Measurements from ENCODE around the gene CCL18.
"Not testable (repeated sequence)": the region's sequence is repeated elsewhere in the genome, so short reads cannot be mapped to it uniquely, and the experiment has no call there.

CCL18 gene

DNA sequence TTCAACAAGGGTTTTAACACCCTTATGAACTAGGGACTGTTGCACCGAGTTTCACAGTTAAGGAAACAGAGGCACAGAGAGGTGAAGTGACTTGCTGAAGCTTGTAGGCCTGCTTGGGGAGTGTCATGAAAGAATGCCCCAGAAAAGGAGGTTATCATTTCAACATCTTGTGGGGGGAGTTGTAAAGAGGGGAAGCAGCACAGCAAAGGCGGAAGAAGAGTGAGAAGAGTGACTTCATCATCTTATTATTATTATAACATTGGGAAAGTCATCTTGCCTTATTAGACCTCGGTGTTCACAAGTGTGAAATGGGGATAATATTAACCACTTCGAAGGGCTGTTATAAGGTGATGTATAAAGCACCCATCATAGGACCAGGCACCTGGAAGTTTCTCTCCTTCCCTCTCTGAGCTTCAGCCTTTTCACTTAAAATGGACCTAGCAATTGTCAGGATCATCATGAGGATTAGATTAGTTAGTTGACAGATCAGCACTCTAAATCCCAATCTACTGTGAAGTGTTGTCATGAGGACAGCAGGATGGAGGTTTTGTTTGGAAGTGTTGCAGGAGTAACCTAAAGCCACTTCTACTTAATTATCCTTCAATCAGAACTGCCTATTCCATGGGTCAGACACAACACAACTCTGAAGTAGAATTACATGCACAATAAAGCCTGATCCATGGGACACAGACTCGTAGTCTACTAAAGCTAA lies 41.9 kb downstream of the CCL18 start:
- Mint-ChIP-seq H3K4me3 (peak overlapping the region; percentile 91), H3K4me1 (ENCODE audit: low read depth) (peaks cover 58% of the 10 kb centered on the region), H3K9me3 (no peaks in the 10 kb centered on the region), H3K27me3 (peaks cover 5% of the 10 kb centered on the region), H3K36me3 (ENCODE audit: low read depth) (peaks cover 20% of the 10 kb centered on the region), H3K27ac (peak overlapping the region; percentile 92)

DNA sequence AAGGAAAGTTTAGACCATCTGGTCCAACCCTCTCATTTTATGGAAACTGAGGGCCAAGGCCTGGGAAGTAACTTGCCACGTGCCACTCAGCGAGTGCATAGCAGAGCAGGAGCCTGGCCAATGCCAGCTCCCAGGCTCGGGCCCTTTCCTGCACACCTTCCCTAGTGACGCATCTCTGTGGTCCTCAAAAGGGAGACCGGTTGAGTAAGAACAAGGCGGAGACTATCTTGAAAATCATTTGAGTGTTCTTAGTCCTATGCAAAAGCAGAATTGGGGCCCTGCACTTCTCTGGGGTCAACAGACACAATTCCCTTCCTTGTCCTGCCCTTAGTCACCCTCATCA lies 42.4 kb downstream of the CCL18 start:
- no peaks in the 10 kb centered on the region for H3K9me3 Mint-ChIP-seq
- H3K27me3 Mint-ChIP-seq, result peaks cover 5% of the 10 kb centered on the region
- peak overlapping the region; percentile 91 for H3K4me3 Mint-ChIP-seq
- peaks cover 58% of the 10 kb centered on the region for H3K4me1 Mint-ChIP-seq (ENCODE audit: low read depth)
- peaks cover 20% of the 10 kb centered on the region for H3K36me3 Mint-ChIP-seq (ENCODE audit: low read depth)
- peak overlapping the region; percentile 27 for H3K27ac Mint-ChIP-seq

DNA sequence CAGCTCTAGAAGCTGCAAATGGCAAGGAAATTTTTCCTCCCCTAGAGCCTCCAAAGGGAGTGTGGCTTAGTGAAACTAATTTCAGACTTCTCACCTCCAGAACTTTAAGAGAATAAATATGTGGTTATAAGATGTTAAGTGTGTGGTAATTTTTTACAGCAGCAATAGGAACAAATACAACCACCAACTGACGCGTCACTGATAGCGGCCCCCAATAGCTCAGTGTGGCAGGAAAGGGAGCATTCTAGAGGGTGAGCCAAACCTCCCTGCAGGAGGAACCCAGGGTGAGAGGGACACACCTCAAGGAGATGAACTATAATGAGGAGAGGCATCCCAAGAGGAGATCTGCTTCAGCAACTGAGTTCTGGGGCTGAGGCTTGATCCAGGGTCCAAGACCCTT lies 43.6 kb downstream of the CCL18 start:
- Mint-ChIP-seq H3K27me3 (peaks cover 5% of the 10 kb centered on the region), H3K27ac (peak overlapping the region; percentile 4), H3K9me3 (peaks cover 8% of the 10 kb centered on the region), H3K36me3 (ENCODE audit: low read depth) (peaks cover 21% of the 10 kb centered on the region), H3K4me3 (no peak overlapping the region), H3K4me1 (ENCODE audit: low read depth) (peaks cover 54% of the 10 kb centered on the region)

DNA sequence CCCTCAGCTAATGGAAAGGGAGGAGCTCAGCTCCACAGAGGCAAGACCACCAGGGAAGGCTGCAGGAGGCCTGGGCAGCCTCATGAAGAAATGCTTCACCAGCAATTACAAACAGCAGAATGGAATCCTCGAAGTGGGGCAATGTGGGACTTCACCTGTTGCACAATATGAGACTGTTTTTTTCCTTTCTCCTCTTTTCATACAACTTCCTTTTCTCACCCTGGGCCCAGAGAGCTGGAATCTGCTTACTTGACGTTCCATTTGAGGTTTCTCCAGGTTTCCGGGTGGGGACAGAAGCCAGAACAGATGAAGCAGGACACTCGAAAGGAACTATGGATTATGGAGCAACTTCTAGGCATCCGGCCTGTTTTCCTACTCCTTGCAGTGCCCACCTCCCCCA lies 44.2 kb downstream of the CCL18 start:
- Mint-ChIP-seq H3K4me1 (ENCODE audit: low read depth) (peaks cover 48% of the 10 kb centered on the region), H3K36me3 (ENCODE audit: low read depth) (peaks cover 20% of the 10 kb centered on the region)
- not testable (repeated sequence) for H3K27ac Mint-ChIP-seq, H3K4me3 Mint-ChIP-seq, H3K27me3 Mint-ChIP-seq, H3K9me3 Mint-ChIP-seq

DNA sequence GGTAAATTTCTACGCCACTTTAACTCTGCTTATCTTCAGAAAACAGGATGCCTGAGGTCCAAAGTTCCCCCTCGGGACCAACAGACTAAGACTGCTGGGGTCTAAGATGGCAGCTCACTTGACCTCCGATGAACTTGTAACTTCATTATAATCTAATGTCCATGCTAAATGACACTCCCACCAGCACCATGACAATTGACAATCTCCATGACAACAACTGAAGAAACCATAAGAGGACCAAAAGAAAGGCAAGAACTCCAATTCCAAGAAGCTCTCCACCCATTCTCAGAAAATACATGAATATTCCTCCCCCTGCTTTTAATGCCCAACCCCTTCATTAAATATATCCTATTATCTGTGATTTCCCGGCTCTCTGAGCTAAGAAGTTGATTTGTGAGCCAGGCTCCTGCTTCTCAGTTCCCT lies 47.0 kb downstream of the CCL18 start:
- H3K9me3 Mint-ChIP-seq, result peaks cover 14% of the 10 kb centered on the region

DNA sequence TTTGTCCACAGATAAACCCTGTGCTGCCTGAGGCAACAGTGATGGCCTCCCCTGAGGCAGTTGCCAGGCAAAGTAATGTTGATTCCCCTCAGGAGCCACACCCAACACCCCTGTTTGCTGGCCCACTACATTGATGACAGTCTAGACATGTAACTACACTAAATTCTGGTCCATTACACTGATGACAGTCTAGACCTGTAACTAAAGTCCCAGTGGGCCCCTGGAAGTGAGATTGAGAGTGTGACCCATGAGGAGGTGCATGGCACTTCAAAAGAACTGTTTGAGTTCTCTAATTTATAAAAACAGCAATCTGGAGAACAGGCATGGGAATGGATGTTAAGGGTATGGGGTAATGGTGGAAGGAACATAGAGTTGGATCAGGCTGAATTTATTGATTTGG lies 48.5 kb downstream of the CCL18 start:
- H3K27ac Mint-ChIP-seq, result no peak overlapping the region
- H3K36me3 Mint-ChIP-seq (ENCODE audit: low read depth), result peaks cover 7% of the 10 kb centered on the region
- H3K9me3 Mint-ChIP-seq, result peaks cover 14% of the 10 kb centered on the region
- H3K4me3 Mint-ChIP-seq, result no peak overlapping the region
- peaks cover 5% of the 10 kb centered on the region for H3K27me3 Mint-ChIP-seq
- H3K4me1 Mint-ChIP-seq (ENCODE audit: low read depth), result peaks cover 26% of the 10 kb centered on the region

More for the DNA sequence above, 47.0 kb downstream of the CCL18 start:
- no peak overlapping the region for H3K4me3 Mint-ChIP-seq
- peaks cover 7% of the 10 kb centered on the region for H3K36me3 Mint-ChIP-seq (ENCODE audit: low read depth)
- H3K4me1 Mint-ChIP-seq (ENCODE audit: low read depth), result peaks cover 24% of the 10 kb centered on the region
- peaks cover 5% of the 10 kb centered on the region for H3K27me3 Mint-ChIP-seq
- H3K27ac Mint-ChIP-seq, result no peak overlapping the region

DNA sequence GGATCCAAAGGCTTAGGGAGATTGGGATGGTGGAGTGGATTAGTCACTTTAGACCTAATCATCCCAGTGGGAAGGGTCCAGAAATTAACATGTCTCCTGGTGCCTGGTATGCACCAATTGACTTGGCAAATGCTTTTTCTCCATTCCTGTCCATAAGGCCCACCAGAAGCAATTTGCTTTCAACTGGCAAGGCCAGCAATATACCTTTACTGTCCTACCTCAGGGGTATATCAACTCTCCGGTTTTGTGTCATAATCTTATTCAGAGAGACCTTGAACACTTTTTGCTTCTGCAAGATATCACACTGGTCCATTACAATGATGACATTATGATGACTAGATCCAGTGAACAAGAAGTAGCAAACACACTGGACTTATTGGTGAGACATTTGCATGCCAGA lies 49.1 kb downstream of the CCL18 start:
- not testable (repeated sequence) for H3K36me3 Mint-ChIP-seq (ENCODE audit: low read depth); H3K27me3 Mint-ChIP-seq; H3K27ac Mint-ChIP-seq; H3K4me3 Mint-ChIP-seq
- peaks cover 26% of the 10 kb centered on the region for H3K4me1 Mint-ChIP-seq (ENCODE audit: low read depth)
- peaks cover 14% of the 10 kb centered on the region for H3K9me3 Mint-ChIP-seq

DNA sequence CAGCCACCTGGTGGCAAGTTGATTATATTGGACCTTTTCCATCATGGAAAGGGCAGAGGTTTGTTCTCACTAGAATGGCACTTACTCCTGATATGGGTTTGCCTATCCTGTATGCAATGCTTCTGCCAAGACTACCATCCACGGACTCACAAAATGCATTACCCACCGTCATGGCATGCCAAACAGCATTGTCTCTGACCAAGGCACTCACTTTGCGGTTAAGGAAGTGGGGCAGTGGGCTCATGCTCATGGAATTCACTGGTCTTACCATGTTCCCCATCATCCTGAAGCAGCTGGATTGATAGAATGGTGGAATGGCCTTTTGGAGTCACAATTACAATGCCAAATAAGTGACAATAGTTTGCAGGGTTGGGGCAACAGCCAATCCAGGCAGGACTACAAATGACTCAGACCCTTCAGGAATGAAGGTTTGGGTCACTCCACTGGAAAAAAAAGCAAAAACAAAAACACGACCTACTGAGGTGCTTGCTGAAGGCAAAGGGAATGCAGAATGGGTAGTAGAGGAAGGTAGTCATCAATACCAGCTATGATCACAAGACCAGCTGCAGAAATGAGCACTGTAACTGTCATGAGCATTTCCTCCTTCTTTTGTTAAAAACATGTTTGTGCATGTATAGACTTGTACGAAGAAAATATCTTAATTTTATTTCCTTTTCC lies 51.0 kb downstream of the CCL18 start:
- not testable (repeated sequence) for H3K27me3 Mint-ChIP-seq; H3K27ac Mint-ChIP-seq; H3K4me3 Mint-ChIP-seq; H3K36me3 Mint-ChIP-seq (ENCODE audit: low read depth)
- peaks cover 14% of the 10 kb centered on the region for H3K9me3 Mint-ChIP-seq
- peaks cover 33% of the 10 kb centered on the region for H3K4me1 Mint-ChIP-seq (ENCODE audit: low read depth)

DNA sequence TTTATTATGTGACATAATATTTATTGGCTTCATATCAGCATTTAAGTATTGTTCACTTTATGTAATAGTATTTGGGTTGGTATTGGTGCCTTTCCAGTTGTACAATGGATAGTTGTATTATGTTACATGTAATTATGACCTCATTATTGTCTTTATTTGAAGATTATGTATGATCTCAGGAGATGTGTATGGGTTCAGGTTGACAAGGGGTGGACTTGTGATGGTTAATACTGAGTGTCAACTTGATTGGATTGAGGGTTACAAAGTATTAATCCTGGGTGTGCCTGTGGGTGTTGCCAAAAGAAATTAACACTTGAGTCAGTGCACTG lies 51.5 kb downstream of the CCL18 start:
- H3K27ac Mint-ChIP-seq; H3K4me3 Mint-ChIP-seq; H3K36me3 Mint-ChIP-seq (ENCODE audit: low read depth): not testable (repeated sequence)
- peaks cover 14% of the 10 kb centered on the region for H3K9me3 Mint-ChIP-seq
- H3K4me1 Mint-ChIP-seq (ENCODE audit: low read depth), result peaks cover 38% of the 10 kb centered on the region
- H3K27me3 Mint-ChIP-seq, result peaks cover 12% of the 10 kb centered on the region

DNA sequence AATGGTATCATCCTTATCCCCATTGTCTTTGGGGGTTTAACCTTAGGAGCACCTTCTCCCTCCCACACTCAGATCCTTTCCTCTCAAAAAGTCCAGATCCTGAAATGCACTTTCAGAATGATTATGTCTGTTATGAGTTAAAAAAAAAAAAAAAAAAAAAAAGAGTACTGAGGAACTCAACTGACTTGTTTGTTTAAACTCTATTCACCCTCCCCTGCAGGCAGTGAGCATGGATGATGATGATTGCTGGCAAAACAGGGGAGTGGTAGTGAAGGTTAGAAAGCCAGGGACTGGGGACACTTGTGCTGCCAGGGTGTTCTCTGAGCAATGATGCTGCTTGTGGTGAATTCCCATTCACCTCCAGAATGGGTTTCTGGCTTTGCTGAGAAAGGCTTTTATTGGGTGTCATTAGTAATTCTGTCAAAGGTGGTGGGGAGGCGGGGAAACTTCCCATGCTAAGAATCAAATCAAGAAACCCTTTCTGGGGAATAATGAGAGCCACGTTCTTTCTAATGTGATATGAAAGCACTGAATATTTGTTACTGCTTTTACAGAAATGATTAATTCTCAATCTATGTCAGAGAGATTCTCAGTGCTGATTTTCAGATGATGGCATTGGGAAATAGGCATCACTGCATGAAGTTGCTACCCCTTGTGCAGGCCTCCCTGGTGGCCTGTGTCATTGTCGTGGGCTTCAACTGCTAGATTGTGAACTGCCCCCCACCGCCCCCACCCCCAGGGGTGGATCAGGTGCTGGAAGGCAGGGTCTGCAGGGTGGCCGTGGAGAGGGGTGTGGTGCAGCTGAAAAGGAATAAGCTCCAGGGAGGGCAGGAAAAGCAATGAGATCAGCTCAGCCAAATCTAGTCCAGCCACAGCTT lies 53.7 kb downstream of the CCL18 start:
- H3K27ac Mint-ChIP-seq, result peak overlapping the region; percentile 80
- peaks cover 13% of the 10 kb centered on the region for H3K27me3 Mint-ChIP-seq
- peaks cover 5% of the 10 kb centered on the region for H3K9me3 Mint-ChIP-seq
- peak overlapping the region; percentile 42 for H3K4me3 Mint-ChIP-seq
- H3K4me1 Mint-ChIP-seq (ENCODE audit: low read depth), result peaks cover 42% of the 10 kb centered on the region
- peaks cover 4% of the 10 kb centered on the region for H3K36me3 Mint-ChIP-seq (ENCODE audit: low read depth)

DNA sequence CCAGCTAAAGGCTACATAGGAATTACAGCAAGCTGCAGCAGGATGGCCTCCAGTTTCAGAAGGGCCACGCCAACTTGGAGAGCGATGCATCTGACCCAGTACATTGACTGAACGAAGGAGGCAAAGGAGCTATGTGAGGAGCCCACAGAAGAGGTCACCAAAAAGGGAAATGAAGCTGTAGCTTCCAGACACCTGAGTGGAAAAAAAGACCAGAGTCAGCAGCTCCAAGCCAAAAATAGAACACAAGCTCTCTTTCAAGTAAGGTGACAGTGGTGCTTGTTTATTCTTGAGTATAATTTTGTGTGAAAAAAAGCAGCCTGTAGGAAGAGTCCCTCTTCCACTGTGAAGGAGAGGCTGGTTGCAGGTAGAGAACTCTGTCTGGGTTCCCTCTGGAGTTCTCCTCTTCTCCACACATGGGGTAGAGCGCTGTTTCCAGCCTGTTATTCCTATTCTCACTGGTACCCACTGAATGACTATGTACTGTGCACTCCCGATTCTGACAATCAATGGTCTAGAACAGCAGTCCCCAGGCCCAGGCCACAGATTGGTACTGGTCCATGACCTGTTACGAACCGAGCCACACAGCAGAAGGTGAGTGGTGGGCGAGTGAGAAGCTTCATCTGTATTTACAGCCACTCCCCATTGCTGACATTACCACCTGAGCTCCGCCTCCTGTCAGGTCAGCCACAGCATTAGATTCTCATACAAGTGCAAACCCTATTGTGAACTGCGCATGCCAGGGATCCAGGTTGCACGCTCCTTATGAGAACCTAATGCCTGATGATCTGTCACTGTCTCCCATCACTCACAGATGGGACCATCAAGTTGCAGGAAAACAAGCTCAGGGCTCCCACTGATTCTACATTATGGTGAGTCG lies 54.6 kb downstream of the CCL18 start:
- Mint-ChIP-seq H3K4me3 (peak overlapping the region; percentile 42), H3K4me1 (ENCODE audit: low read depth) (peaks cover 42% of the 10 kb centered on the region), H3K36me3 (ENCODE audit: low read depth) (peaks cover 3% of the 10 kb centered on the region), H3K27me3 (peaks cover 13% of the 10 kb centered on the region), H3K27ac (peak overlapping the region; percentile 80), H3K9me3 (peaks cover 4% of the 10 kb centered on the region)

DNA sequence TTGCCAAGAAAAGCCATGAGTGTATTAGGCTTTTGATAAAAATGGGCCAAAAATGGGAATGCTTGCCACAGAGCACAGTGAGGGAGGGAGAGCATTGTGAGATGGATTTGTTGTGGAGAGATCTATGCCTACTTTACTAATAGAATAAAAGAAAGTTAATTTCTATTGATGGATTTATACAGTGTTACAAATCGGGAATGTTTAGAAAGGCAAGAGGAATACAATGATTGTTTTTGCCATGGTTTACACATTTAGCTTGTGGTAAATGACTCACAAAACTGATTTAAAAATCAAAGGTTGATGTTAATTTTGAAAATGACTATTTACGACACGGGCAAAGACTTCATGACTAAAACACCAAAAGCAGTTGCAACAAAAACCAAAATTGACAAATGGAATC lies 56.1 kb downstream of the CCL18 start:
- Mint-ChIP-seq H3K4me3 (no peak overlapping the region), H3K9me3 (no peaks in the 10 kb centered on the region), H3K36me3 (ENCODE audit: low read depth) (no peaks in the 10 kb centered on the region), H3K27me3 (peaks cover 13% of the 10 kb centered on the region), H3K4me1 (ENCODE audit: low read depth) (peaks cover 42% of the 10 kb centered on the region), H3K27ac (no peak overlapping the region)

DNA sequence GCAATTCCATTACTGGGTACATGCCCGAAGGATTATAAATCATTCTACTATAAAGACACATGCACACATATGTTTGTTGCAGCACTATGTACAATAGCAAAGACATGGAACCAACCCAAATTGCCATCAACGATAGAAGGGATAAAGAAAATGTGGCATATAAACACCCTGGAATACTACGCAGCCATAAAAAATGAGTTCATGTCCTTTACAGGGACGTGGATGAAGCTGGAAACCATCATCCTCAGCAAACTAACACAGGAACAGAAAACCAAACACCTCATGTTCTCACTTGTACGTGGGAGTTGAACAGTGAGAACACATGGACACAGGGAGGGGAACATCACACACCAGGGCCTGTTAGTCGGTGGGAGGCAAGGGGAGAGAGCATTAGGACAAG lies 57.0 kb downstream of the CCL18 start:
- H3K4me3 Mint-ChIP-seq; H3K9me3 Mint-ChIP-seq; H3K27ac Mint-ChIP-seq; H3K36me3 Mint-ChIP-seq (ENCODE audit: low read depth); H3K27me3 Mint-ChIP-seq: not testable (repeated sequence)
- H3K4me1 Mint-ChIP-seq (ENCODE audit: low read depth), result peaks cover 41% of the 10 kb centered on the region

Measured in stimulated activated naive CD8-positive, alpha-beta T cell treated with anti-CD3 and anti-CD28 coated beads, Interleukin-15, Interleukin-2, amounts not matched to agents 100 ng/mL and 50 ng/mL, for 24 hours (primary cell).